ENCODE measurements around the gene CCDC81. TPM values are rescaled to one million over a fixed set of nuclear protein-coding genes. Genes with fewer than 3 reads are reported as not detected.
A peak's percentile ranks its signal among the peaks of the same experiment; 100 is the strongest.
"Not testable (repeated sequence)": the region's sequence is repeated elsewhere in the genome, so short reads cannot be mapped to it uniquely, and the experiment has no call there.

Gene CCDC81
- total RNA-seq, 1 experiment from 2014 or later, result 0.08 TPM

GRCh38 chr11:86386746-86387145, 12.1 kb downstream of the CCDC81 start:
- DNase-seq (ENCODE audit: low spot score), result no peak

GRCh38 chr11:86388198-86388597, 13.5 kb downstream of the CCDC81 start:
- DNase-seq (ENCODE audit: low spot score), result peak; percentile 37

GRCh38 chr11:86390487-86390886, 15.8 kb downstream of the CCDC81 start:
- DNase-seq (ENCODE audit: low spot score), result no peak

- DNase-seq (ENCODE audit: low spot score), result no peak
Observed at GRCh38 chr11:86395061-86395551, 20.4 kb downstream of the CCDC81 start.

GRCh38 chr11:86396396-86396795, 21.7 kb downstream of the CCDC81 start:
- no peak for DNase-seq (ENCODE audit: low spot score)

GRCh38 chr11:86397351-86397750, 22.7 kb downstream of the CCDC81 start:
- DNase-seq (ENCODE audit: low spot score), result no peak

- no peak for DNase-seq (ENCODE audit: low spot score)
Observed at GRCh38 chr11:86398106-86398505, 23.4 kb downstream of the CCDC81 start.

GRCh38 chr11:86403458-86403857, 28.8 kb downstream of the CCDC81 start:
- no peak for DNase-seq (ENCODE audit: low spot score)

- peak; percentile 10 for DNase-seq (ENCODE audit: low spot score)
Observed at GRCh38 chr11:86408845-86409244, 34.2 kb downstream of the CCDC81 start.

GRCh38 chr11:86414032-86414431, 39.3 kb downstream of the CCDC81 start:
- DNase-seq (ENCODE audit: low spot score), result no peak

GRCh38 chr11:86415026-86415425, 40.3 kb downstream of the CCDC81 start:
- no peak for DNase-seq (ENCODE audit: low spot score)

GRCh38 chr11:86416494-86416893, 41.8 kb downstream of the CCDC81 start:
- no peak for DNase-seq (ENCODE audit: low spot score)

- DNase-seq (ENCODE audit: low spot score), result not testable (repeated sequence)
Observed at GRCh38 chr11:86416951-86417350, 42.3 kb downstream of the CCDC81 start.

GRCh38 chr11:86418106-86418505, 43.4 kb downstream of the CCDC81 start:
- DNase-seq (ENCODE audit: low spot score), result no peak

- no peak for DNase-seq (ENCODE audit: low spot score)
Observed at GRCh38 chr11:86418513-86418912, 43.8 kb downstream of the CCDC81 start.

GRCh38 chr11:86418917-86419316, 44.2 kb downstream of the CCDC81 start:
- DNase-seq (ENCODE audit: low spot score), result peak; percentile 25

GRCh38 chr11:86421946-86422345, 47.3 kb downstream of the CCDC81 start:
- DNase-seq (ENCODE audit: low spot score), result no peak

GRCh38 chr11:86422371-86422770, 47.7 kb downstream of the CCDC81 start:
- no peak for DNase-seq (ENCODE audit: low spot score)

- DNase-seq (ENCODE audit: low spot score), result not testable (repeated sequence)
Observed at GRCh38 chr11:86423488-86423887, 48.8 kb downstream of the CCDC81 start.

GRCh38 chr11:86427441-86427840, 52.8 kb downstream of the CCDC81 start:
- DNase-seq (ENCODE audit: low spot score), result no peak

GRCh38 chr11:86431258-86431657, 56.6 kb downstream of the CCDC81 start:
- no peak for DNase-seq (ENCODE audit: low spot score)

- not testable (repeated sequence) for DNase-seq (ENCODE audit: low spot score)
Observed at GRCh38 chr11:86433361-86434095, 58.8 kb downstream of the CCDC81 start.

GRCh38 chr11:86435711-86436110, 61.0 kb downstream of the CCDC81 start:
- DNase-seq (ENCODE audit: low spot score), result peak; percentile 6

- DNase-seq (ENCODE audit: low spot score), result peak; percentile 18
Observed at GRCh38 chr11:86438685-86439084, 64.0 kb downstream of the CCDC81 start.
